ENCODE data around the gene BAIAP2.

DNA sequence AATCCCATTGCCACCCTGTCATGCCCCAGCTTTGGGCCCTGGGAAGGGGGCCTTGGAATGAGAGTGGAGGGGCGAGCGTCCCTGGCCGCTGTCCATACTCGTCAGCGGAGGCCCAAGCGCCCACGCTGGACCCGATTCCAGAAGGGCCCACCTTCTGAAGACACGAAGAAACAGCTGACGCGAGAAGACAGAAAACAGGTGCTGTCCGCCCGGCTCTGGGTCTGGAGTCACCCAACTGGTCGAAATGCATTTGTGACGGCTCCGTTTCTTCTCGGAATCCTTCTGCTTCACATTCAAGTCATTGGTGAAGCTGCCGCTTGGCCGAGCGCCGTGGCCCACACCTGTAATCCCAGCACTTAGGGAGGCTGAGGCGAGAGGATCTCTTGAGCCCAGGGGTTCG, 77.5 kb downstream of the BAIAP2 start:
- TF ChIP-seq JUN (IDR thresholded peaks at IDR 0.05; ENCODE audit: borderline replicate concordance, insufficient read depth, insufficient read length, low read depth) (no peak), POLR2A (IDR thresholded peaks at IDR 0.05; ENCODE audit: low read depth, low read length) (no peak), EZH2 (IDR thresholded peaks at IDR 0.05; ENCODE audit: borderline replicate concordance, low read depth, low read length, severe bottlenecking) (no peak)
- TF ChIP-seq, protein P1, sequence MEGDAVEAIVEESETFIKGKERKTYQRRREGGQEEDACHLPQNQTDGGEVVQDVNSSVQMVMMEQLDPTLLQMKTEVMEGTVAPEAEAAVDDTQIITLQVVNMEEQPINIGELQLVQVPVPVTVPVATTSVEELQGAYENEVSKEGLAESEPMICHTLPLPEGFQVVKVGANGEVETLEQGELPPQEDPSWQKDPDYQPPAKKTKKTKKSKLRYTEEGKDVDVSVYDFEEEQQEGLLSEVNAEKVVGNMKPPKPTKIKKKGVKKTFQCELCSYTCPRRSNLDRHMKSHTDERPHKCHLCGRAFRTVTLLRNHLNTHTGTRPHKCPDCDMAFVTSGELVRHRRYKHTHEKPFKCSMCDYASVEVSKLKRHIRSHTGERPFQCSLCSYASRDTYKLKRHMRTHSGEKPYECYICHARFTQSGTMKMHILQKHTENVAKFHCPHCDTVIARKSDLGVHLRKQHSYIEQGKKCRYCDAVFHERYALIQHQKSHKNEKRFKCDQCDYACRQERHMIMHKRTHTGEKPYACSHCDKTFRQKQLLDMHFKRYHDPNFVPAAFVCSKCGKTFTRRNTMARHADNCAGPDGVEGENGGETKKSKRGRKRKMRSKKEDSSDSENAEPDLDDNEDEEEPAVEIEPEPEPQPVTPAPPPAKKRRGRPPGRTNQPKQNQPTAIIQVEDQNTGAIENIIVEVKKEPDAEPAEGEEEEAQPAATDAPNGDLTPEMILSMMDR (IDR thresholded peaks at IDR 0.05; ENCODE audit: extremely low read depth in 1 of 2, insufficient read depth in 1 of 2, low read depth in 1 of 2, low read length in 2 of 2), result no peak

Measured in endothelial cell of umbilical vein (primary cell).